Measurements from ENCODE around the gene LRRC75A.
A peak's percentile ranks its signal among the peaks of the same experiment; 100 is the strongest.
"Not testable (repeated sequence)": the region's sequence is repeated elsewhere in the genome, so short reads cannot be mapped to it uniquely, and the experiment has no call there.

The LRRC75A gene

DNA sequence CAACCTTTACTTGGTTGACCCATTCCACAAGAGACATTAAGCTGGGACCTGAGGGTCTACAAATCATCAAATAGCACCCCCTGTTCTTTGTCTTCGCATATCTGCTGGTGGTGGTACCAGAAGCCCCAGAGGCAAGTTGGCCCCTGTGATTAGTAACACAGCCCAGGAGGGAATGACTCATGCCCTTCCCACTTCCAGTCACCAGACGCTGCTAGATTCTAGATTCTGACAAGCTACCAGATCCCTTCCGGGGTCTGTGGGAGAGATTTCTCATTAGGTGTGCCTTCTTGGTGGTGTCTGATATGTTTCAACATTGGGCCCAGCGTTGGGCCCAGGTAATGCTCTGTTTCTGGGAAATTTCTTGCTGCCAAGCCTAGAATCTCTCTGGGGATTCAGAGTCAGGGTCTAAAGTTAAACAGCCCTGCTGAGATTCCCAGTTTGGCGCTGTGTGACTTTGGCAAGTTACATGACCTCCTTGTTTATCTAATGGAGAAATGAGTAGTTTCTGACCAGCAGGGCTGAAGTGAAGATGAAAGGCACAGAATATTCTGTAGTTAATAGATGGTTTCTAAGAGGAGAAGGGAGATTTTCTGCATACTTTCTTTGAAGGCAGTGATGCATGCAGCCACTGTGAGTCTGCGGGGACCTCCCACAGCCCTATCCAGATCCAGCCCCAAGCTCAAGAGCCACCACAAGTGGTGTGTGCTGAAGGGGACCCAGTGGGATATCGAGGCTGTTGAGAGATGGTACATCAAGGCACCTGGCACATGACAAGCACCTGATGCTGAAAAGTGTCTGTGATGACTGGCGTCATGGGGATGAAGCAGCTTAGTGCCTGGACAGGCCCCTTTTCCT lies 72.7 kb downstream of the LRRC75A start:
- TF ChIP-seq POLR2A (IDR thresholded peaks at IDR 0.05; ENCODE audit: low read length) (no peak), GATA1 (IDR thresholded peaks at IDR 0.05; ENCODE audit: low read depth, low read length) (no peak)
- DNase-seq, result peak; percentile 81 to 86

GRCh38 chr17:16418685-16419068 lies 73.3 kb downstream of the LRRC75A start:
- TF ChIP-seq GATA1 (IDR thresholded peaks at IDR 0.05; ENCODE audit: low read depth, low read length) (no peak), POLR2A (IDR thresholded peaks at IDR 0.05; ENCODE audit: low read length) (no peak)
- peak; percentile 52 to 67 for DNase-seq

- no peak for DNase-seq
- TF ChIP-seq GATA1 (IDR thresholded peaks at IDR 0.05; ENCODE audit: low read depth, low read length) (no peak), POLR2A (IDR thresholded peaks at IDR 0.05; ENCODE audit: low read length) (no peak)
Observed at GRCh38 chr17:16417896-16418684, 73.9 kb downstream of the LRRC75A start.

GRCh38 chr17:16417399-16417798 lies 74.6 kb downstream of the LRRC75A start:
- TF ChIP-seq POLR2A (IDR thresholded peaks at IDR 0.05; ENCODE audit: low read length) (no peak), GATA1 (IDR thresholded peaks at IDR 0.05; ENCODE audit: low read depth, low read length) (no peak)
- DNase-seq, result no peak

- TF ChIP-seq GATA1 (IDR thresholded peaks at IDR 0.05; ENCODE audit: low read depth, low read length) (no peak), POLR2A (IDR thresholded peaks at IDR 0.05; ENCODE audit: low read length) (peak; percentile 42)
- peak; percentile 51 to 59 for DNase-seq
Observed at GRCh38 chr17:16415031-16415924, 76.7 kb downstream of the LRRC75A start, which contains the start of gene TRPV2. Gene TRPV2, plus strand, starts transcription at chr17:16415571. Its CDS starts 2,098 bp downstream, at chr17:16417669.

- no peak for TF ChIP-seq GATA1 (IDR thresholded peaks at IDR 0.05; ENCODE audit: low read depth, low read length)
- no peak for TF ChIP-seq POLR2A (IDR thresholded peaks at IDR 0.05; ENCODE audit: low read length)
- DNase-seq, result peak; percentile 52 to 56
Observed at GRCh38 chr17:16407911-16408588, 83.9 kb downstream of the LRRC75A start.

DNA sequence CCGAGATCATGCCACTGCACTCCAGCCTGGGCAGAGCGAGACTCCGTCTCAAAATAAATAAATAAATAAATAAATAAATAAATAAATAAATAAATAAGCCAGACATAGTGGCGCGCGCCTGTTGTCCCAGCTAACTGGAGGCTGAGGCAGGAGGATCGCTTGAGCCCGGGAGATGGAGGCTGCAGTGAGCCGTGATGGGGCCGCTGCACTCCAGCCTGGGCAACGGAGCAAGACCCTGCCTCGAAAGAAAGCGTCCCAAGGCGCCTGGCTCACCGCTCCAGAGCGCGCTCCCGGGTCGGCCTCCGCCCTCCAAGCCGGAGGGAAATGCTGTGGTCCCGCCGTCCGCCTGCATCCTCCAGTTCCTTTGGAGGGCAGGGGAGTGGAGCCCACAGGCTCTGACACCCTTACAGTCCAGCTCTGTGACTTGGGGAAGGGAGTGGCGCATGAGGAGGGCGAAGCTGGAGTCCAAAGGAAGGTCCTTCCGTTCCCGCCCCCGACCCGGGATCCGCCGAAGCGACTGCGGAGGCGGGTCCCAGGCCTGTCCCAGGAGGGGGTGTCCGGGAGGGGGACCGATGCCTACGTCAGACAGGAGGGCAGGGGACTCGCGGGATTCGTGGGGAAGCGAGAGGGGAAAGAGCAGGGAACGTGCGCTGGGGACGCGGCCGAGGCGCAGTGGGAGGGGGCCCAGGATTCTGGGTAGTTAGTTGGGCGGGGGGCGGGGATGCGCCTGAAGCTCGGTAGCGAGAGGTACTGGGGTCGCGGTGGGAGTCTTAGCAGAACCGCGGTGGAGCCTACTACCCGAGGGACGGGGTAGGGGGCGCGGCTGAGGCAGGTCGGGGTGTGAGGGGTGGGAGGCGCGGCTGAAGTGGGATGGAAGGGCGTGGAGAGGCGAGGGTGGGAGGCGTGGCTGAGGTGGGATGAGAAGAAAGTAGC lies 85.0 kb downstream of the LRRC75A start:
- DNase-seq, result peak in 1 of 2 experiments; percentile 25
- no peak for TF ChIP-seq GATA1 (IDR thresholded peaks at IDR 0.05; ENCODE audit: low read depth, low read length)
- TF ChIP-seq POLR2A (IDR thresholded peaks at IDR 0.05; ENCODE audit: low read length), result no peak

GRCh38 chr17:16403847-16404246 lies 88.1 kb downstream of the LRRC75A start:
- DNase-seq, result not testable (repeated sequence)

DNA sequence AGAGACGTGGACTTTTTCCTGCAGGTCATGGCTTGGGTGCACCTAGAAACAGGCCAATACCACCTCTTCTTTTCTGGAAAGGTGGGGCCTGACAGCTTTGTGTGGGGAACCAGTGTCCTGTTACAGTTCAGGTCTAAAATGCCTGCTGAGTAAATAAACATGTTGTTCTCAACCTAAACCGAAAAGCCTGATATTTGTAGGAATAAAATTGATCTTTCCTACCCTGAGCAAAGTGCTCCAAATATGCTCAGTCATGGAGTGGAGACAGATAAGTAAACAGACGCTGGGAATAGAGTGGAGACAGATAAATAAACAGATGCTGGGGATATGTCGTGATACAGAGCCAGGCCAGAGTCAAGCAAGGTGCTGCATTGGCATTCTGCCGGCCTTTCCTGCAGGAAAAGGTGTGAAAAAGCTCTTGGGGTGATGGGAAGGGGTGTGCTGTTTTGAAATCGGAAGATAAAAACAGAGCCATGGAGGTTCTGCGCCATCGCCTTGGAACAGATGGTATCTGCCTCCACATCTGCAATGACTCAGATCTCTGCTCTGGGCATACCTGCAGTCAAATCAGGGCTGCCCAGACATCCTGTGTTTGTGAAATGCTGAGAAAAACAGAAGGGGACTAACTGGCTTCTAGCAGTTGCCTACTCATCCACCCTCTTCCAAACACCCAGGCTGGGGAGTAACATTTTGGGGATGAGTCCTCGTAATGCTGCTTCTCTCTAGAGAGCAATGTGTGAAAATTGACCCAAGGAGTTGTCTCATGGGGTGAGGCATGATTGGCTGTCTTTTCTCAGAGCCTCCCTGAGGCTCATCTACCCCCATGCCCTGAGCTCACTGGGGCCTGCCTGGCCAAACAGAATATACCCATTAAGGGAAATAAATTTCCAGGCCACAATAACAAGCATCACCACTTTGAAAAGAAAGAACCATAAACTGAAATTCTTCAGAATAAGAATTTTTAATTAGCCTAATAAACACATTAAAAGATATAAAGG lies 93.4 kb downstream of the LRRC75A start:
- TF ChIP-seq GATA1 (IDR thresholded peaks at IDR 0.05; ENCODE audit: low read depth, low read length), result no peak
- no peak for TF ChIP-seq POLR2A (IDR thresholded peaks at IDR 0.05; ENCODE audit: low read length)
- peak; percentile 85 to 88 for DNase-seq

GRCh38 chr17:16396693-16397092 lies 95.3 kb downstream of the LRRC75A start:
- DNase-seq, result peak; percentile 70 to 73

DNA sequence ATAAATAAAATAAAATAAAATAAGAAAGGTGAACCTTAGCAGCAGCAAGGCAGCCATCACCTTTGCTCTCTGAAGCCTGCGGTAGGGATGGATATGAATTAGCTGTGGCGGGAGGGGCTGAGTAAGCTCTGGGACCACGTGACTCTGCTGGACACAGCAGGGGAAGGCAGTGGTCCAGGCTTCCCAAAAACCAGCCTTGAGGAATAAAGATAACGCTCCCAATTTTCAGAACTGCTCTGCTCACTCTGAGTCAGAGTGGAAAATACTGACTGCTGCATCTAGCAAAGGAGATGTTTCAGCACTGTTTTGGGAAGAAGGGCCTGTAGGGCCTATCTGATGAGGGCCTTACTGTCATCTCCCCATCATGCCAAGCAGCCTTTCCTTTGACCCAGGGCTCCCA lies 96.1 kb downstream of the LRRC75A start:
- DNase-seq, result peak in 1 of 2 experiments; percentile 39

GRCh38 chr17:16392491-16392890 lies 99.5 kb downstream of the LRRC75A start:
- not testable (repeated sequence) for DNase-seq

All from erythroblast (primary cell).